Measurements from ENCODE around the gene SZRD1.

DNA sequence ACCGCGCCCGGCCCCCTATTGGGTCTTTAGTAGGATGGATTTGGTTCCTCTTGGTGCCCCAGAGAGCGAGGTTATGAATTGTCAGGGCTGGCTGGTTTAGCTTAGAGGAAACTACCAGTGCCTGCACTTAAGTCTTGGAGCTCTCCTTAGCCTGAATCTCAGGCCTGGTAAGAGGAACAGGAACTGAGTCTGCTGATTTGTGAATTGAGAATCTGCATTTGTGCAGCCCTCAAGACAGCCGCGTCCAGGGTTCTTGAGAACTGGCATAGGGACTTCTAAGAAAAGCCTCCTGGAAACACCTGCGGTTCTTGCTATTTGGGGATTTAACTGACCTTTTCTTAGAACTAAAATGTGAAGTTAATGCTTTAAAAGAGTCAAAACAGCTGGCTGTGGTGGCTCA lies 75.2 kb downstream of the SZRD1 start:
- no peak for TF ChIP-seq ZC3H11A (IDR thresholded peaks at IDR 0.05)
- no peak for TF ChIP-seq EP300 (IDR thresholded peaks at IDR 0.05)
- no peak for TF ChIP-seq JUNB (IDR thresholded peaks at IDR 0.05)
- TF ChIP-seq MAFK (IDR thresholded peaks at IDR 0.05; ENCODE audit: partially characterized antibody), result no peak
- no peak for TF ChIP-seq POLR2A (IDR thresholded peaks at IDR 0.05; ENCODE audit: low read length)
- TF ChIP-seq, protein P1, sequence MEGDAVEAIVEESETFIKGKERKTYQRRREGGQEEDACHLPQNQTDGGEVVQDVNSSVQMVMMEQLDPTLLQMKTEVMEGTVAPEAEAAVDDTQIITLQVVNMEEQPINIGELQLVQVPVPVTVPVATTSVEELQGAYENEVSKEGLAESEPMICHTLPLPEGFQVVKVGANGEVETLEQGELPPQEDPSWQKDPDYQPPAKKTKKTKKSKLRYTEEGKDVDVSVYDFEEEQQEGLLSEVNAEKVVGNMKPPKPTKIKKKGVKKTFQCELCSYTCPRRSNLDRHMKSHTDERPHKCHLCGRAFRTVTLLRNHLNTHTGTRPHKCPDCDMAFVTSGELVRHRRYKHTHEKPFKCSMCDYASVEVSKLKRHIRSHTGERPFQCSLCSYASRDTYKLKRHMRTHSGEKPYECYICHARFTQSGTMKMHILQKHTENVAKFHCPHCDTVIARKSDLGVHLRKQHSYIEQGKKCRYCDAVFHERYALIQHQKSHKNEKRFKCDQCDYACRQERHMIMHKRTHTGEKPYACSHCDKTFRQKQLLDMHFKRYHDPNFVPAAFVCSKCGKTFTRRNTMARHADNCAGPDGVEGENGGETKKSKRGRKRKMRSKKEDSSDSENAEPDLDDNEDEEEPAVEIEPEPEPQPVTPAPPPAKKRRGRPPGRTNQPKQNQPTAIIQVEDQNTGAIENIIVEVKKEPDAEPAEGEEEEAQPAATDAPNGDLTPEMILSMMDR (IDR thresholded peaks at IDR 0.05), result no peak
- TF ChIP-seq, protein P2, sequence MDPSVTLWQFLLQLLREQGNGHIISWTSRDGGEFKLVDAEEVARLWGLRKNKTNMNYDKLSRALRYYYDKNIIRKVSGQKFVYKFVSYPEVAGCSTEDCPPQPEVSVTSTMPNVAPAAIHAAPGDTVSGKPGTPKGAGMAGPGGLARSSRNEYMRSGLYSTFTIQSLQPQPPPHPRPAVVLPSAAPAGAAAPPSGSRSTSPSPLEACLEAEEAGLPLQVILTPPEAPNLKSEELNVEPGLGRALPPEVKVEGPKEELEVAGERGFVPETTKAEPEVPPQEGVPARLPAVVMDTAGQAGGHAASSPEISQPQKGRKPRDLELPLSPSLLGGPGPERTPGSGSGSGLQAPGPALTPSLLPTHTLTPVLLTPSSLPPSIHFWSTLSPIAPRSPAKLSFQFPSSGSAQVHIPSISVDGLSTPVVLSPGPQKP (IDR thresholded peaks at IDR 0.05; ENCODE audit: low read depth, low read length), result no peak
- TF ChIP-seq, protein P3, sequence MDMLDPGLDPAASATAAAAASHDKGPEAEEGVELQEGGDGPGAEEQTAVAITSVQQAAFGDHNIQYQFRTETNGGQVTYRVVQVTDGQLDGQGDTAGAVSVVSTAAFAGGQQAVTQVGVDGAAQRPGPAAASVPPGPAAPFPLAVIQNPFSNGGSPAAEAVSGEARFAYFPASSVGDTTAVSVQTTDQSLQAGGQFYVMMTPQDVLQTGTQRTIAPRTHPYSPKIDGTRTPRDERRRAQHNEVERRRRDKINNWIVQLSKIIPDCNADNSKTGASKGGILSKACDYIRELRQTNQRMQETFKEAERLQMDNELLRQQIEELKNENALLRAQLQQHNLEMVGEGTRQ (IDR thresholded peaks at IDR 0.05), result no peak
- TF ChIP-seq, protein P4, sequence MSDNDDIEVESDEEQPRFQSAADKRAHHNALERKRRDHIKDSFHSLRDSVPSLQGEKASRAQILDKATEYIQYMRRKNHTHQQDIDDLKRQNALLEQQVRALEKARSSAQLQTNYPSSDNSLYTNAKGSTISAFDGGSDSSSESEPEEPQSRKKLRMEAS (IDR thresholded peaks at IDR 0.05), result no peak
- no peak for TF ChIP-seq PHF8 (IDR thresholded peaks at IDR 0.05; ENCODE audit: borderline replicate concordance, low read depth)
- no peak for TF ChIP-seq JUN (IDR thresholded peaks at IDR 0.05)
- TF ChIP-seq NFE2L2 (conservative IDR thresholded peaks at IDR 0.05; ENCODE audit: low read length), result no peak
